ENCODE data around the gene APC.
"Not testable (repeated sequence)": the region's sequence is repeated elsewhere in the genome, so short reads cannot be mapped to it uniquely, and the experiment has no call there.

Gene APC

DNA sequence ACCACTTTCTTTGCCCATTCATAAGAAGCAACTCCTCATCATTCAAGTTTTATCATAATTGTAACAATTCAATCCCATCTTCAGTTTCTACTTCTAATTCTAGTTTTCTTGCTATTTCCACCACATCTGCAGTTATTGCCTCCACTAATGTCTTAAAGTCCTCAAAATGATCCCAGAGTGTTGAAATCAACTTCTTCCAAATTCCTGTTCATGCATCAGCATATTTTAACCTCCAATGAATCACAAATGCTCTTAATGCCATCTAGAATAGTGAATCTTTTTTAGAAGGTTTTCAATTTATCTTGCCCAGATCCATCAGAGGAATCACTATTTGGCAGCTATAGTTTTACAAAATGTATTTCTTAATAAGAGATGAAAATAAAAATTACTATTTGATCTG, 120.2 kb downstream of the APC start:
- no peaks in the 10 kb centered on the region for H3K9me3 ChIP-seq (ENCODE audit: low read depth, low read length)
- H3K4me3 ChIP-seq = no peak overlapping the region
- no peak for DNase-seq (ENCODE audit: low read depth, low spot score)
- peaks cover 1% of the 10 kb centered on the region for H3K36me3 ChIP-seq (ENCODE audit: insufficient read depth, low read length)
- H3K27ac ChIP-seq = no peak overlapping the region
- no peak overlapping the region for H3K9ac ChIP-seq (ENCODE audit: insufficient read length)
- TF ChIP-seq POLR2AphosphoS5 (IDR thresholded peaks at IDR 0.05; ENCODE audit: borderline replicate concordance, low read depth, low read length) (no peak), EZH2 (IDR thresholded peaks at IDR 0.05) (no peak), FOXP2 (optimal IDR thresholded peaks at IDR 0.05; ENCODE audit: control extremely low read depth, extremely low read length, insufficient read depth) (no peak)

DNA sequence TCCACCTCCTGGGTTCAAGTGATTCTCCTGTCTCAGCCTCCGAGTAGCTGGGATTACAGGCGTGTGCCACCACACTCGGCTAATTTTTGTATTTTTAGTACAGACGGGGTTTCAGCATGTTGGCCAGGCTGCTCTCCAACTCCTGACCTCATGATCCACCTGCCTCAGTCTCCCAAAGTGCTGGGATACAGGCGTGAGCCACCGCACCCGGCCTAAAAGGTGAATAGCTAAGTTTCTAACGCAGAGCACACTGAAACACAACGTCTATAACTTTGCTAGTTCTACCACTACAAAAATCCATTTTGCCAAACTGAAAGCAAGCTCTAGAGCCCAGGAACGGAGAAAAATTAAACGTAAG, 122.9 kb downstream of the APC start:
- Histone ChIP-seq H3K9ac (ENCODE audit: insufficient read length) (peak overlapping the region; percentile 93), H3K4me3 (peak overlapping the region; percentile 88), H3K36me3 (ENCODE audit: insufficient read depth, low read length) (peaks cover 25% of the 10 kb centered on the region), H3K27ac (peak overlapping the region; percentile 91)
- DNase-seq (ENCODE audit: low read depth, low spot score); H3K9me3 ChIP-seq (ENCODE audit: low read depth, low read length): not testable (repeated sequence)

DNA sequence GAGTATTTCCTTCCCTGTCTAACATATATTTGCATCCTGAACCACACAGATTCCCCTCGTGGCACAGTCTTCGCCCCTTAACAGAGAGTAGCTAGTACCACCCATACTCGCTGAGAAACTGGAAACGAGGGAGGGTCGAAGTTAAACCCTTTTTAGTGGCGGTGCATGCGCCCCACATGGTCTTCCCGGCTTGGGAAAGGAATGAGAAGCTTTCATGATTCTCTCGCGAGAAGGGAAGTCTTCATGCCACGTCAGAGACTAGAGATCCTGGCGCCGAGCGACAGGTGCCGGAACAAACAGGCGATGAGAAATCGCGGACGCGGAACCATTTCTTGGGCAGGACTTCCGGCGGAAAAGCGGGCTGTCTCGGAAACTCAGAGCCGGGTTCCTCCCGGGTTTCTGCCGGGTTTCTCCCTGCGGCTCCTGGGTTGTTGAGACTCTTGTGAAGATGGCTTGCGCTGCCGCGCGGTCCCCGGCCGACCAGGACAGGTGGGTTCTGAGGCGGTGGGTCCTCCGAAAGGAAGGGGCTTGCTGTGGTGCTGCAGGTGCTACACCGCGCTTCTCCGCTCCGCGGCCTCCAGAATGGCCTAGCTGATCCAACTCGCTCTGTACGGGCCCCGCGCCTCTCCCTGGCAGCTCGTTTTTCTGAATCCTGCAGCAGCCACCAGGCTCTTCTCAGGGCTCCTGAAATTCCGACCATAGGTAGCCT, 123.4 kb downstream of the APC start, which contains the start of gene SRP19:
TSS of gene SRP19 (plus strand) at position 359 of the 709 bp plus-strand sequence. CDS start at position 449, 90 bp downstream.
- H3K27ac ChIP-seq = peak within 1 kb of the TSS; percentile 91
- peak within 1 kb of the TSS; percentile 93 for H3K9ac ChIP-seq (ENCODE audit: insufficient read length)
- H3K9me3 ChIP-seq (ENCODE audit: low read depth, low read length) = no peaks in the 10 kb centered on the region
- DNase-seq (ENCODE audit: low read depth, low spot score) = peak; percentile 90
- TF ChIP-seq POLR2AphosphoS5 (IDR thresholded peaks at IDR 0.05; ENCODE audit: borderline replicate concordance, low read depth, low read length) = peak; percentile 78
- TF ChIP-seq FOXP2 (optimal IDR thresholded peaks at IDR 0.05; ENCODE audit: control extremely low read depth, extremely low read length, insufficient read depth) = no peak
- no peak for TF ChIP-seq EZH2 (IDR thresholded peaks at IDR 0.05)
- peaks cover 29% of the 10 kb centered on the region for H3K36me3 ChIP-seq (ENCODE audit: insufficient read depth, low read length)
- H3K4me3 ChIP-seq = peak within 1 kb of the TSS; percentile 88

DNA sequence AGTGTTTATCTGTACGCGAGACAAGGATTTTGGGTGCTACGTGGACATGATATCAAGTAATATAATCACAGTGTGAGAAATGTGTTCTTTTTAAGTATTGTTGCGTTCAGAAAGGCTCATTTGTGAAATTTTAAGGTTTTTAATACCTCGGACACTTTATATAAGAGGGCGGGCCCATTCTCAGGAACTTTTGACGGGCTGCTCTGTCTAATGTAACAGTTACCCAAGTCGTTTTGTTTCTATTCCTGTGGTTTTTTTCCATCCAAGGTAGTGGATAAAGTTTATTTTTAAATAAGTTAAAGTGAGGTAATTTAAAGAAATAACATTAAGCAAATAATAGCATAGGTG, 123.9 kb downstream of the APC start:
- Histone ChIP-seq H3K9ac (ENCODE audit: insufficient read length) (peak overlapping the region; percentile 93), H3K27ac (peak overlapping the region; percentile 64; the same call in 1 of the 2 replicates), H3K36me3 (ENCODE audit: insufficient read depth, low read length) (peaks cover 34% of the 10 kb centered on the region), H3K4me3 (peak overlapping the region; percentile 88), H3K9me3 (ENCODE audit: low read depth, low read length) (no peaks in the 10 kb centered on the region)
- DNase-seq (ENCODE audit: low read depth, low spot score) = no peak
- TF ChIP-seq POLR2AphosphoS5 (IDR thresholded peaks at IDR 0.05; ENCODE audit: borderline replicate concordance, low read depth, low read length) (no peak), FOXP2 (optimal IDR thresholded peaks at IDR 0.05; ENCODE audit: control extremely low read depth, extremely low read length, insufficient read depth) (no peak), EZH2 (IDR thresholded peaks at IDR 0.05) (no peak)

DNA sequence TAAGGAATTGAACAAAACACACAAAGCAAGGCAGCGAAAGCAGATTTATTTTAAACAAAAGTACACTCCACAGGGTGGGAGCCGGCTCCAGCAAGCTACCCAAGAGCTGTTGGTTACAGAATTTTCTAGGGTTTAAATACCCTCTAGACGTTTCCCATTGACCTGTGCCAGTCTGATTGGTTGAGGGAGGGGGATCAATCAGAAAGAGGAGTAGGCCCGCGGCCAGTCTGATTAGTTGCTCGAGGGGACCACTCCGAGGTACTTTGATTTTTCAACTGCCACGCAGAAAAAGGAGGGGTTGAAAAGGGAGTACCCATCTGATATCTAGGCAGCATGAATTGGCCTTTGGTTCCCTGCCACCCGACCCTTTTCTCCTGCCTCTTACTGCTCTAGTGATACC, 124.4 kb downstream of the APC start:
- Histone ChIP-seq H3K36me3 (ENCODE audit: insufficient read depth, low read length) (peaks cover 39% of the 10 kb centered on the region), H3K9ac (ENCODE audit: insufficient read length) (peak overlapping the region; percentile 93), H3K9me3 (ENCODE audit: low read depth, low read length) (no peaks in the 10 kb centered on the region), H3K4me3 (peak overlapping the region; percentile 88), H3K27ac (no peak overlapping the region)
- no peak for DNase-seq (ENCODE audit: low read depth, low spot score)
- TF ChIP-seq FOXP2 (optimal IDR thresholded peaks at IDR 0.05; ENCODE audit: control extremely low read depth, extremely low read length, insufficient read depth) (no peak), POLR2AphosphoS5 (IDR thresholded peaks at IDR 0.05; ENCODE audit: borderline replicate concordance, low read depth, low read length) (no peak), EZH2 (IDR thresholded peaks at IDR 0.05) (no peak)

DNA sequence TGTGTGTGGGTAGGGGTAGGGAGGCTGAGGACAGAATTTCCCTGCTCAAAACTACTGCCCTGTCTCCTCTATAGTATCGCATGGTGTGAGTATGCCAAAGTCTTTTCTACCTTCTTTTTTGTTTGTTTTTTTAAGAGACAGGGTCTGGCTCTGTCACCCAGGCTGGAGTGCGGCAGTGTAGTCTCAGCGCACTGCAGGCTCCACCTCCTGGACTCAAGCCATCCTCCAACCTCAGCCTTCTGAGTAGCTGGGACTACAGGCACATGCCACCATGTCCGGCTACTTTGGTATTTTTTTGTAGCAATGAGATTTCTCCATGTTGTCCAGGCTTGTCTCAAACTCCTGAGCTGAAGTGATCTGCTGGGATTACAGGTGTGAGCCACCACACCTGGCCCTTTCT, 125.9 kb downstream of the APC start:
- no peak for DNase-seq (ENCODE audit: low read depth, low spot score)
- no peak overlapping the region for H3K27ac ChIP-seq
- no peak overlapping the region for H3K4me3 ChIP-seq
- TF ChIP-seq FOXP2 (optimal IDR thresholded peaks at IDR 0.05; ENCODE audit: control extremely low read depth, extremely low read length, insufficient read depth) (no peak), POLR2AphosphoS5 (IDR thresholded peaks at IDR 0.05; ENCODE audit: borderline replicate concordance, low read depth, low read length) (no peak), EZH2 (IDR thresholded peaks at IDR 0.05) (no peak)
- no peaks in the 10 kb centered on the region for H3K9me3 ChIP-seq (ENCODE audit: low read depth, low read length)
- H3K36me3 ChIP-seq (ENCODE audit: insufficient read depth, low read length) = peaks cover 52% of the 10 kb centered on the region
- H3K9ac ChIP-seq (ENCODE audit: insufficient read length) = no peak overlapping the region

DNA sequence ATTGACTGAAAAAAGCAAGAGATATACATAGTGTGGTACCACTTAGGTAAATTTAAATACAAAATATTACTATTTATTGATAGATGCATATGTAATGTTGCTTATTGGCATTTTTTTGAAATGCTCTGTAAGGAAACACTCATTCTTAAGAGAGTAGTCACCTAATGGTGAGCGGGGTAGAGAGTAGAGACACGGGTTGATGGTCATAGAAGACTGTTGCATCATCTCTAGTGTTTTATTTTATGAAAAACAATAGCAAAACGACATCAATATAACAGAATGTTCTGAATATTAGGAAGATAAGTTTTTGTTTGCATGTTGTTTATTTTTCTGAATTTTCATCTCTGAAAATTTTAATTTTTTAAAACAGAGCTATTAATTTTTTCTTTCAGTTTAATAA, 127.4 kb downstream of the APC start:
- no peak for DNase-seq (ENCODE audit: low read depth, low spot score)
- no peaks in the 10 kb centered on the region for H3K9me3 ChIP-seq (ENCODE audit: low read depth, low read length)
- H3K4me3 ChIP-seq = no peak overlapping the region
- H3K27ac ChIP-seq = no peak overlapping the region
- H3K36me3 ChIP-seq (ENCODE audit: insufficient read depth, low read length) = peaks cover 66% of the 10 kb centered on the region
- TF ChIP-seq POLR2AphosphoS5 (IDR thresholded peaks at IDR 0.05; ENCODE audit: borderline replicate concordance, low read depth, low read length) (no peak), EZH2 (IDR thresholded peaks at IDR 0.05) (no peak), FOXP2 (optimal IDR thresholded peaks at IDR 0.05; ENCODE audit: control extremely low read depth, extremely low read length, insufficient read depth) (no peak)
- no peak overlapping the region for H3K9ac ChIP-seq (ENCODE audit: insufficient read length)

DNA sequence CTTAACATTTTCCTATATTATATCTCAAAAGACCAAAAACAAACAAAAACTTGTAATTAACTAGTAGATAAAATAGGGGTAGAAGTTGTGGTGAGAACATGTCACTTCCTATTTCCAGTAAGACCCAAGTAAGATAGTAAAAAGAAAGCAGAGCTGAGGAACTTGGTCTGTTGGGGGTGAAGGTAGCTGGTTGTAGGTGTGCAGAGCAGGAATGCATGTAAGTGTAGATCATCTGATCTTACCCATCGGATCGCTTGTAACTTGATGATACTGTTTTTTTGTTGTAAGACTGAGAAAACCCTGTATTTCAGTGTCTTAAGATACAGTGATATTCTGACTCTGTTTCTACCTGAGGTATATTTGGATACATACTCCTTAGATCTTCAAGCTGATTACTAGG, 129.1 kb downstream of the APC start:
- no peak overlapping the region for H3K9ac ChIP-seq (ENCODE audit: insufficient read length)
- H3K36me3 ChIP-seq (ENCODE audit: insufficient read depth, low read length) = peaks cover 74% of the 10 kb centered on the region
- H3K4me3 ChIP-seq = no peak overlapping the region
- H3K27ac ChIP-seq = no peak overlapping the region
- no peaks in the 10 kb centered on the region for H3K9me3 ChIP-seq (ENCODE audit: low read depth, low read length)
- no peak for TF ChIP-seq FOXP2 (optimal IDR thresholded peaks at IDR 0.05; ENCODE audit: control extremely low read depth, extremely low read length, insufficient read depth)
- no peak for TF ChIP-seq POLR2AphosphoS5 (IDR thresholded peaks at IDR 0.05; ENCODE audit: borderline replicate concordance, low read depth, low read length)
- TF ChIP-seq EZH2 (IDR thresholded peaks at IDR 0.05) = no peak
- DNase-seq (ENCODE audit: low read depth, low spot score) = no peak

DNA sequence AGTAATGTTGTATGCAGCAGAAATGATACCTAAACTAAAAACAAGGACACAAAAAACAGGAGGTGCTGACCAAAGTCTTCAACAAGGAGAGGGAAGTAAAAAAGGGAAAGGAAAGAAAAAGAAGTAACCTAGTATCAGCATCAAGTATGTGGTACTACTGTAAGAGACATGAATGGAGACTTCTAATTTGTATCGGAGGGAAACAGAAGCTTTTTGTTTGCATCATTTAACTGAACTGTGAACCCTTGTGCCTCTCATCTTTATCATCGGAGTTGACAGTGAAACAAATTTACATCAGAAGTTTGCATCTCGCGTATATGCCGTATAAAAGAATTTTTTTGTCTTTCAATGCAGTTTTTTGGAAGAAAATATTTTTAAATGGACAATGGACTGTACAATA, 129.7 kb downstream of the APC start:
- Histone ChIP-seq H3K36me3 (ENCODE audit: insufficient read depth, low read length) (peaks cover 74% of the 10 kb centered on the region), H3K9ac (ENCODE audit: insufficient read length) (no peak overlapping the region), H3K4me3 (no peak overlapping the region), H3K27ac (no peak overlapping the region), H3K9me3 (ENCODE audit: low read depth, low read length) (no peaks in the 10 kb centered on the region)
- DNase-seq (ENCODE audit: low read depth, low spot score) = no peak
- TF ChIP-seq EZH2 (IDR thresholded peaks at IDR 0.05) (no peak), FOXP2 (optimal IDR thresholded peaks at IDR 0.05; ENCODE audit: control extremely low read depth, extremely low read length, insufficient read depth) (no peak), POLR2AphosphoS5 (IDR thresholded peaks at IDR 0.05; ENCODE audit: borderline replicate concordance, low read depth, low read length) (no peak)

Measured in SK-N-MC (cell line).